Stomach (tissue), 9 donors: ENCODE measurements around the gene GYG2. TPM values are rescaled to one million over a fixed set of nuclear protein-coding genes. Genes with fewer than 3 reads are reported as not detected.

Source experiments
- DNase-seq, 2 donors: peaks; one replicate each; pipeline versions ENCODE4 v3.0.0 to v3.0.0-alpha.2; 2013 to 2019
- H3K27ac ChIP-seq, 5 donors: fragments of 200-600 bp in 4 of 5; sonication (generic) in 4 of 5; one replicate each; pipeline ENCODE4 v1.5.1; 2013 to 2019; ENCODE audit warnings: mild to moderate bottlenecking in 1 of 5, moderate library complexity in 1 of 5
- H3K27me3 ChIP-seq, 3 donors: fragments of 200-600 bp; sonication (generic); one replicate each; pipeline ENCODE4 v1.5.1; 2017 to 2019; ENCODE audit warnings: mixed run types in 1 of 3
- H3K36me3 ChIP-seq, 4 donors: fragments of 200-600 bp; sonication (generic); 1 replicate in 3 of 4; 2 replicates in 1 of 4; pipeline ENCODE4 v1.5.1; 2016 to 2019
- H3K4me1 ChIP-seq, 4 donors: fragments of 200-600 bp; sonication (generic); one replicate each; pipeline ENCODE4 v1.5.1; 2016 to 2019
- H3K4me3 ChIP-seq, 4 donors: fragments of 200-600 bp; sonication (generic) in 3 of 4; one replicate each; pipeline ENCODE4 v1.5.1; 2016 to 2019; ENCODE audit warnings: mild to moderate bottlenecking in 1 of 4
- H3K9me3 ChIP-seq, 4 donors: fragments of 200-600 bp; sonication (generic); one replicate each; pipeline ENCODE4 v1.5.1; 2016 to 2019
- EP300 ChIP-seq: sonication (generic); formaldehyde crosslinking; IDR thresholded peaks from one replicate; pipeline ENCODE4 v1.6.1; 2017; ENCODE audit warnings: antibody characterized with exemption
- POLR2A ChIP-seq, 4 donors: fragments of 450-650 bp; IDR thresholded peaks; one replicate each; pipeline ENCODE4 v1.6.1; 2016; ENCODE audit warnings: antibody characterized with exemption in 4 of 4, control low read depth in 2 of 4, mild to moderate bottlenecking in 1 of 4, moderate library complexity in 1 of 4
- POLR2AphosphoS5 ChIP-seq, 3 donors: sonication (generic); formaldehyde crosslinking; IDR thresholded peaks; one replicate each; pipeline ENCODE4 v1.6.1; 2016; ENCODE audit warnings: antibody characterized with exemption in 3 of 3
- WGBS, 5 donors: extraction: QIAGEN DNeasy Blood & Tissue Kit in 3 of 5; methylation state at CpG; one replicate each; pipeline versions ENCODE4 v1.1.5 to v1.1.7; 2013 to 2018; 5-methylcytosine and 5-hydroxymethylcytosine counted together
- intact Hi-C: fragments of 100-400 bp; cut with DNase I; formaldehyde crosslinking; loops from one replicate; pipeline ENCODE4 v1.15.1; 2023; ENCODE audit warnings: low total_unique reads
- polyA plus RNA-seq, 3 donors: library from polyadenylated mRNA; stranded (reverse); fragments of 200-250 nt; gene quantifications; one replicate each; pipeline ENCODE4 v1.2.3, GENCODE V29; 2013
- total RNA-seq, 5 donors: library from RNA; depleted of rRNA; stranded (reverse); fragments of >200 nt; gene quantifications; one replicate each; pipeline versions ENCODE4 v1.1.0 to v1.2.3, GENCODE V29; 2014 to 2016
- TF ChIP-seq, protein P1 (sequence below), 7 experiments: fragments of 450-650 bp in 4 of 7; fragments of 200-600 bp in 3 of 7; sonication (generic) in 3 of 7; IDR thresholded peaks; one replicate each; pipeline ENCODE4 v1.5.1; 2016 to 2019; ENCODE audit warnings: antibody characterized with exemption in 7 of 7, control low read depth in 2 of 7, mild to moderate bottlenecking in 1 of 7
- donor health status: healthy with polysubstance abuse.
- donor health status: Bipolar disorder and iron deficiency.
- donor health status: healthy.

GYG2 gene
- total and polyA plus RNA-seq, 8 donors, result 2.2 to 6.2 (median 5.5) TPM

DNA sequence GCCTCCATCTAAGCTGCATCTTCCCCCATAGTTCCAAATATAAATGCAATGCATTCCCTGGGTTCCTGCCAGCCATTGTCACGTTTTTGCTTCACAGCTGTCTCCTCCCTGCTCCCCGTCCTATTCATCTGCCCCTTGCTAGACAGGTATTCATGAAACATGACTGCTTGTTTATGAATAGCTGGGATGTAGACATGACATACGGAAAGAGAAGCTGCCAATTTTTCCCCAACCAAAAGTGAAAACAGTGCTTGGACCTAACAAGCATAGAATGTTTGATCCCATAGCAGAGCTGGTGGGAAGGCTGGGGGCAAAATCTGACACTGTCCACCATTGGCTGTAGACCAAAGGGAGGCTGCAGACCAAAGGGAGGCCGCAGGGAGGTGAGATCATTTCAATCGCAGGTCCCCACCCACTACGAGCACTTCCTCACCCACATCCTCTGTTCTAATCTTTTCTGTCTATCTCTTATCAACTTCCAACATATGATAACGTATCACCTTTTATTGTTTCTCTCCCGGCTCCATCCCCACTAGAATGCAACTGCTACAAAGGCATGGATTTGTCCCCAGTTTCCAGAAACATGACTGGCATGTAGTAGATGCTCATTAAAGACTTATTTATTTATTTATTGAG is 8.5 kb upstream of the GYG2 start:
- Histone ChIP-seq H3K27ac (no peak overlapping the region), H3K36me3 (no peaks in the 10 kb centered on the region), H3K4me1 (no peaks in the 10 kb centered on the region), H3K4me3 (no peak overlapping the region), H3K27me3 (no peaks in the 10 kb centered on the region), H3K9me3 (no peaks in the 10 kb centered on the region)
- TF ChIP-seq POLR2A (IDR thresholded peaks at IDR 0.05) (no peak), EP300 (no peak)
- TF ChIP-seq, protein P1, sequence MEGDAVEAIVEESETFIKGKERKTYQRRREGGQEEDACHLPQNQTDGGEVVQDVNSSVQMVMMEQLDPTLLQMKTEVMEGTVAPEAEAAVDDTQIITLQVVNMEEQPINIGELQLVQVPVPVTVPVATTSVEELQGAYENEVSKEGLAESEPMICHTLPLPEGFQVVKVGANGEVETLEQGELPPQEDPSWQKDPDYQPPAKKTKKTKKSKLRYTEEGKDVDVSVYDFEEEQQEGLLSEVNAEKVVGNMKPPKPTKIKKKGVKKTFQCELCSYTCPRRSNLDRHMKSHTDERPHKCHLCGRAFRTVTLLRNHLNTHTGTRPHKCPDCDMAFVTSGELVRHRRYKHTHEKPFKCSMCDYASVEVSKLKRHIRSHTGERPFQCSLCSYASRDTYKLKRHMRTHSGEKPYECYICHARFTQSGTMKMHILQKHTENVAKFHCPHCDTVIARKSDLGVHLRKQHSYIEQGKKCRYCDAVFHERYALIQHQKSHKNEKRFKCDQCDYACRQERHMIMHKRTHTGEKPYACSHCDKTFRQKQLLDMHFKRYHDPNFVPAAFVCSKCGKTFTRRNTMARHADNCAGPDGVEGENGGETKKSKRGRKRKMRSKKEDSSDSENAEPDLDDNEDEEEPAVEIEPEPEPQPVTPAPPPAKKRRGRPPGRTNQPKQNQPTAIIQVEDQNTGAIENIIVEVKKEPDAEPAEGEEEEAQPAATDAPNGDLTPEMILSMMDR (IDR thresholded peaks at IDR 0.05), result no peak
- DNase-seq, result no peak
- intact Hi-C loops, result no loop called here
- WGBS, 5 donors, result 48 to 70% (median 52%) methylated on average over 8 of the region's 8 CpGs

DNA sequence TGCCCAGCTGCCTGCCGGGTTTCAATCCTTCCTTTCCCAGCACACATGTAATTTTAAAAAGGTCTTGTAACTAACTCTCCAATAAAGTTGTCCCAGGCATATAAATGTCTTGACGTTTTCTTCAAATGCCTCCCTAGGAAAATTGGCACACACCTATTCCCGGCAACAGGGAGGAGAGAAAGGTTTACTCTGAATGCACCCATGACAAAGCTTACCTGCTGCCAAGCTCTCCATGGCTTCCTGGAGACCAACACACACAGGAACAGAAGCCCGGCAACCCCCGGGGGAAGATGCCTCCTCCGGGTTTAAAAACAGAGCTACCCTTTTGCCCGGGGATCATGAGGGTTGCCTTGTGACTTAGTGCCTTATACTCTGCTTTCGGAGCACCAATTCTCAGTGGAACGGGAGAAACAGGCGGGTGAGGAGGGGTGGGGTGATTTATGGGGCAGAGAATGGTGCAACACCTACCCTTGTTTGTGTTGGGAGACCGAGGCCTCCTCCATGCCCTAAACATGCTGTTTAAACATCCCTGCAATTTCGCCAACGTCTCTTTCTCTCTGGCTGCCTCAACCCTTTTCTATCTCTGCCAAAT is 4.8 kb upstream of the GYG2 start:
- H3K27ac ChIP-seq, result no peak overlapping the region
- H3K9me3 ChIP-seq, result no peaks in the 10 kb centered on the region
- peaks cover 0 to 8% (median 5%) of the 10 kb centered on the region in 3 donors for H3K27me3 ChIP-seq
- no peak overlapping the region for H3K4me3 ChIP-seq
- peaks cover 0 to 6% (median 2%) of the 10 kb centered on the region in 4 donors for H3K4me1 ChIP-seq
- WGBS, 5 donors, result 30 to 47% (median 41%) methylated on average over 13 of the region's 13 CpGs
- no peak for DNase-seq
- intact Hi-C loops, result no loop called here
- no peaks in the 10 kb centered on the region for H3K36me3 ChIP-seq
- TF ChIP-seq POLR2AphosphoS5 (IDR thresholded peaks at IDR 0.05) (no peak), POLR2A (IDR thresholded peaks at IDR 0.05) (no peak), EP300 (no peak)
- TF ChIP-seq, protein P1 (IDR thresholded peaks at IDR 0.05), result no peak

DNA sequence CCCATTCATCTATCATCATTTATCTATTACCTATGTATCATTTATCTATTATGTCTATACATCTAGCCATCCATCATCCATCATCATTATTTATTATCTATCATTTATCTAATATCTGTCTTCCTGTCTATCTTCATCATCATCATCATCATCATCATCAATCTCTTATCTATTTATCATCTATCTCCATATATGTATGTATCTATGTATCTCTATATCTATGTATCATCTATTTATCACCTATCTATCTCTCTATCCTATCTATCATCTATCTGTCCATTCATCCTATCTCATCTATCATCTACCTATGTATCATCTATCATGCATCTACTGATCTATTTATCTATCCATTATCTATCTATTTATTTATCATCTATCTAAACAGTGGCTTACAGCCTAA is 3.8 kb upstream of the GYG2 start:
- H3K36me3 ChIP-seq, result no peaks in the 10 kb centered on the region
- TF ChIP-seq EP300 (no peak), POLR2A (IDR thresholded peaks at IDR 0.05) (no peak), POLR2AphosphoS5 (IDR thresholded peaks at IDR 0.05) (no peak)
- TF ChIP-seq, protein P1 (IDR thresholded peaks at IDR 0.05), result no peak
- no peaks in the 10 kb centered on the region for H3K9me3 ChIP-seq
- H3K27ac ChIP-seq, result no peak overlapping the region
- no peak overlapping the region for H3K4me3 ChIP-seq
- peaks cover 0 to 18% (median 15%) of the 10 kb centered on the region in 3 donors for H3K27me3 ChIP-seq
- H3K4me1 ChIP-seq, result peaks cover 0 to 16% (median 6%) of the 10 kb centered on the region in 4 donors
- DNase-seq, result no peak
- intact Hi-C loops, result no loop called here

DNA sequence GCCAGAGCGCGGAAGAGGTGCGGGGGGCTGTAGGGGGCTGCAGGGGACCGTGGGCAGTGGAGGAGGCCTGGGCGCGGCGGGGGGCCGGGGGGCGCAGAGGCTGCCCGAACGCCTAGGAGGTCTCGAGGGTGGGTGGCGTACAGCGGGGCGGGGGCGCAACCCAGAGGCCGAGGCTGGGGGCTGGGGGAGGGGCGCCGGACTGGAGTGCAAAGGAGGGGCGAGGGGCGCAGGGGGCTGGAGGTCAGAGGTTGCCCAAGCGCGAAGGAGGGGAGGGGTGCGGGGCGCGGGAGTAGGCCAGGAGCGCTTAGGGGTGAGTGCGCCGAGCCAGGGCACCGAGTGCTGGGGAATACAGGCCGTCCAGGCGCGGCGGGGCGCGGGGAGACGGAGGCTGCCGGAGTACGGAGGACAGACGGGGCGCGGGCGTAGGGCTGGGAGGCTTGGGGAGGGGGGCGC is 255 bp downstream of the GYG2 start:
- Histone ChIP-seq H3K4me1 (peaks cover 0 to 29% (median 6%) of the 10 kb centered on the region in 4 donors), H3K36me3 (no peaks in the 10 kb centered on the region), H3K9me3 (no peaks in the 10 kb centered on the region), H3K27ac (peak overlapping the region in 2 of 5 donors; percentile 35 to 51), H3K4me3 (peak overlapping the region; percentile 49 to 66 (median 52)), H3K27me3 (peaks cover 0 to 19% (median 15%) of the 10 kb centered on the region in 3 donors)
- intact Hi-C loops, result no loop called here
- TF ChIP-seq POLR2AphosphoS5 (IDR thresholded peaks at IDR 0.05), result no peak
- no peak for TF ChIP-seq EP300
- TF ChIP-seq, protein P1 (IDR thresholded peaks at IDR 0.05), result no peak
- no peak for TF ChIP-seq POLR2A (IDR thresholded peaks at IDR 0.05)
- peak in 1 of 2 donors; percentile 47 for DNase-seq
- WGBS, 5 donors, result 1 to 4% (median 3%) methylated on average over 13 to 43 of the region's 44 CpGs
